IMR-90 (cell line): ENCODE measurements around the gene COL4A2. TPM values are rescaled to one million over a fixed set of nuclear protein-coding genes. Genes with fewer than 3 reads are reported as not detected.
A peak's percentile ranks its signal among the peaks of the same experiment; 100 is the strongest.

Experiments used
- ATAC-seq: fragments of 200-7000 bp; cut with Tn5 transposase; 2 replicates; pipeline ENCODE4 v1.9.1; 2020; ENCODE audit warnings: low read depth, mild to moderate bottlenecking, moderate library complexity
- BruUV-seq: library from RNA; stranded (reverse); fragments of 400-500 nt; replicated peaks from 2 replicates; lab custom pipeline; 2021; lab: Mats Ljungman, UMichigan
- CTCF ChIA-PET: fragments of 300-600 bp; formaldehyde crosslinking; extraction: SDS; loops from one replicate; lab custom pipeline; 2021; ENCODE audit warnings: antibody characterized with exemption; lab: Yijun Ruan, JAX
- POLR2A ChIA-PET: fragments of 300-600 bp; sonication (Branson Sonifier 250); formaldehyde crosslinking; loops from one replicate; lab custom pipeline; 2022; ENCODE audit warnings: antibody characterized with exemption; ENCODE audit not compliant: unreplicated experiment; lab: Charles Lee
- DNase-seq: peaks from one replicate; pipeline ENCODE4 v3.0.0; 2013
- H2AFZ ChIP-seq: replicated peaks from 2 replicates; pipeline ENCODE3; 2013; ENCODE audit warnings: low read length, mild to moderate bottlenecking; ENCODE audit not compliant: poor library complexity
- H2AK5ac ChIP-seq: 2 replicates; pipeline ENCODE4 v1.6.1; 2013; ENCODE audit warnings: low read depth, low read length, inconsistent platforms
- H2AK9ac ChIP-seq: replicated peaks from 2 replicates; pipeline ENCODE3; 2013; ENCODE audit warnings: mild to moderate bottlenecking, low read depth, low read length, moderate library complexity; ENCODE audit not compliant: poor library complexity
- H2BK120ac ChIP-seq: 2 replicates; pipeline ENCODE4 v1.6.1; 2013; ENCODE audit warnings: low read depth, low read length, inconsistent platforms
- H2BK15ac ChIP-seq: 3 replicates; pipeline ENCODE4 v1.6.1; 2013; ENCODE audit warnings: low read depth, low read length, inconsistent platforms
- H2BK20ac ChIP-seq: 2 replicates; pipeline ENCODE4 v1.6.1; 2013; ENCODE audit warnings: low read depth, mild to moderate bottlenecking, inconsistent platforms, low read length, moderate library complexity
- H2BK5ac ChIP-seq: 2 replicates; pipeline ENCODE4 v1.6.1; 2013; ENCODE audit warnings: mild to moderate bottlenecking, low read depth, low read length, inconsistent platforms; ENCODE audit not compliant: poor library complexity, severe bottlenecking
- H3K14ac ChIP-seq: replicated peaks from 2 replicates; pipeline ENCODE4 v1.6.1; 2013; ENCODE audit warnings: low read depth, low read length, inconsistent platforms
- H3K18ac ChIP-seq: 2 replicates; pipeline ENCODE4 v1.6.1; 2013; ENCODE audit warnings: low read depth, low read length, control low read depth
- H3K23ac ChIP-seq: 2 replicates; pipeline ENCODE4 v1.6.1; 2013; ENCODE audit warnings: low read depth, low read length, inconsistent platforms
- H3K27ac ChIP-seq: 2 replicates; pipeline ENCODE4 v1.5.1; 2013; ENCODE audit warnings: mild to moderate bottlenecking, control low read depth, low read length; ENCODE audit not compliant: insufficient read depth
- H3K27me3 ChIP-seq: 2 replicates; pipeline ENCODE4 v1.6.1; 2013; ENCODE audit warnings: low read length; ENCODE audit not compliant: control insufficient read depth, insufficient read depth
- H3K36me3 ChIP-seq: 2 replicates; pipeline ENCODE4 v1.6.1; 2013; ENCODE audit warnings: low read length, mixed read lengths; ENCODE audit not compliant: control insufficient read depth, insufficient read depth
- H3K4ac ChIP-seq: 2 replicates; pipeline ENCODE4 v1.6.1; 2013; ENCODE audit warnings: low read depth, low read length, inconsistent platforms
- H3K4me1 ChIP-seq: 2 replicates; pipeline ENCODE4 v1.6.1; 2013; ENCODE audit warnings: low read length, mixed read lengths; ENCODE audit not compliant: control insufficient read depth, insufficient read depth
- H3K4me2 ChIP-seq: 2 replicates; pipeline ENCODE4 v1.6.1; 2013; ENCODE audit warnings: low read depth, mild to moderate bottlenecking, control low read depth, low read length, moderate library complexity
- H3K4me3 ChIP-seq: 2 replicates; pipeline ENCODE4 v1.5.1; 2013; ENCODE audit warnings: low read depth, mild to moderate bottlenecking, control low read depth, low read length, moderate library complexity; ENCODE audit not compliant: insufficient read depth
- H3K56ac ChIP-seq: 2 replicates; pipeline ENCODE4 v1.6.1; 2013; ENCODE audit warnings: low read length, inconsistent platforms; ENCODE audit not compliant: insufficient read depth; ENCODE audit errors: extremely low read depth
- H3K79me1 ChIP-seq, 2 experiments: 2 replicates each; pipeline ENCODE4 v1.6.1; 2013; ENCODE audit warnings: low read length in 2 of 2, inconsistent platforms in 1 of 2, low read depth in 1 of 2
- H3K9ac ChIP-seq: 2 replicates; pipeline ENCODE4 v1.6.1; 2013; ENCODE audit warnings: low read depth, low read length, control low read depth
- H3K9me1 ChIP-seq: 2 replicates; pipeline ENCODE4 v1.6.1; 2013; ENCODE audit warnings: low read length, inconsistent platforms; ENCODE audit not compliant: insufficient read depth
- H3K9me3 ChIP-seq: 2 replicates; pipeline ENCODE4 v1.6.1; 2013; ENCODE audit warnings: low read length; ENCODE audit not compliant: control insufficient read depth, insufficient read depth
- H4K20me1 ChIP-seq: 2 replicates; pipeline ENCODE4 v1.6.1; 2013; ENCODE audit warnings: low read length, inconsistent platforms; ENCODE audit not compliant: insufficient read depth
- H4K5ac ChIP-seq: 2 replicates; pipeline ENCODE4 v1.6.1; 2013; ENCODE audit warnings: mild to moderate bottlenecking, low read depth, low read length, control low read depth
- H4K8ac ChIP-seq, 2 experiments: 2 replicates each; pipeline ENCODE4 v1.6.1; 2013; ENCODE audit warnings: low read depth in 2 of 2, low read length in 2 of 2, control low read depth in 1 of 2, inconsistent platforms in 1 of 2
- H4K91ac ChIP-seq: 2 replicates; pipeline ENCODE4 v1.6.1; 2013; ENCODE audit warnings: low read depth, low read length, inconsistent platforms; ENCODE audit not compliant: insufficient read depth
- BHLHE40 ChIP-seq: fragments of 150-350 bp; IDR thresholded peaks from 2 replicates; pipeline ENCODE4 v1.6.1; 2016; ENCODE audit warnings: mild to moderate bottlenecking, low read depth, low read length
- CEBPB ChIP-seq: IDR thresholded peaks from 2 replicates; pipeline ENCODE4 v1.6.1; 2012; ENCODE audit warnings: low read depth, low read length, improper control_type of control experiment
- CHD1 ChIP-seq: IDR thresholded peaks from 2 replicates; pipeline ENCODE4 v1.6.1; 2012; ENCODE audit warnings: low read depth, low read length, improper control_type of control experiment
- FOS ChIP-seq: fragments of 150-350 bp; IDR thresholded peaks from 2 replicates; pipeline ENCODE4 v1.6.1; 2016; ENCODE audit warnings: low read depth, low read length
- MAFK ChIP-seq: IDR thresholded peaks from 2 replicates; pipeline ENCODE4 v1.6.1; 2012; ENCODE audit warnings: low read depth, low read length, improper control_type of control experiment
- MAZ ChIP-seq: IDR thresholded peaks from 2 replicates; pipeline ENCODE4 v1.6.1; 2012; ENCODE audit warnings: low read depth, mild to moderate bottlenecking, low read length, improper control_type of control experiment, moderate library complexity, borderline replicate concordance
- MXI1 ChIP-seq: IDR thresholded peaks from 2 replicates; pipeline ENCODE4 v1.6.1; 2012; ENCODE audit warnings: low read depth, mild to moderate bottlenecking, low read length, moderate library complexity, borderline replicate concordance
- NFE2L2 ChIP-seq: fragments of 150-350 bp; IDR thresholded peaks from 2 replicates; pipeline ENCODE4 v1.6.1; 2016; ENCODE audit warnings: low read depth, mild to moderate bottlenecking, low read length
- POLR2A ChIP-seq: IDR thresholded peaks from 2 replicates; pipeline ENCODE4 v1.6.1; 2012; ENCODE audit warnings: mild to moderate bottlenecking, low read depth, low read length
- RAD21 ChIP-seq: IDR thresholded peaks from 2 replicates; pipeline ENCODE4 v1.6.1; 2012; ENCODE audit warnings: low read length, improper control_type of control experiment
- RCOR1 ChIP-seq: IDR thresholded peaks from 2 replicates; pipeline ENCODE4 v1.6.1; 2012; ENCODE audit warnings: mild to moderate bottlenecking, low read length, improper control_type of control experiment; ENCODE audit not compliant: insufficient replicate concordance
- RFX5 ChIP-seq: IDR thresholded peaks from 2 replicates; pipeline ENCODE4 v1.8.0; 2012; ENCODE audit warnings: low read depth, mild to moderate bottlenecking, low read length, moderate library complexity
- SMC3 ChIP-seq: fragments of 150-350 bp; IDR thresholded peaks from 2 replicates; pipeline ENCODE4 v1.6.1; 2016; ENCODE audit warnings: low read depth, mild to moderate bottlenecking, antibody characterized with exemption, low read length, moderate library complexity
- WGBS, 2 experiments: methylation state at CpG; one replicate each; pipeline versions ENCODE4 v1.1.5 to v1.1.7; 2013; ENCODE audit warnings: missing lambda C conversion rate in 2 of 2; ENCODE audit not compliant: insufficient read length in 1 of 2; ENCODE audit errors: extremely low coverage in 2 of 2; 5-methylcytosine and 5-hydroxymethylcytosine counted together
- dilution Hi-C: fragments of 300-500 bp; cut with HindIII; formaldehyde crosslinking; loops from one replicate; pipeline ENCODE4 v1.14.3; 2018; ENCODE audit warnings: low sequenced_read_pairs; ENCODE audit not compliant: unreplicated experiment
- in situ Hi-C: fragments of 300-500 bp; cut with MboI; formaldehyde crosslinking; loops from 3 replicates; pipeline ENCODE4 v1.14.3; 2019; ENCODE audit warnings: low sequenced_read_pairs, inconsistent platforms, mixed read lengths
- intact Hi-C: fragments of 100-400 bp; cut with micrococcal nuclease; formaldehyde crosslinking; loops from 2 replicates; pipeline ENCODE4 v1.10.0; 2022
- polyA plus RNA-seq, 3 experiments: library from polyadenylated mRNA; depleted of rRNA; stranded (reverse); fragments of >200 nt; gene quantifications; 2 replicates each; pipeline ENCODE4 v1.2.3, GENCODE V29; 2012; ENCODE audit warnings: low replicate concordance in 1 of 3
- total RNA-seq: library from RNA; depleted of rRNA; stranded (reverse); fragments of >200 nt; gene quantifications from 2 replicates; pipeline ENCODE4 v1.2.3, GENCODE V29; 2012
- TF ChIP-seq, protein P1 (sequence below): fragments of 150-350 bp; IDR thresholded peaks from 2 replicates; pipeline ENCODE4 v1.6.1; 2016; ENCODE audit warnings: low read depth, mild to moderate bottlenecking, low read length, moderate library complexity, borderline replicate concordance
- TF ChIP-seq, protein P2 (sequence below): conservative IDR thresholded peaks from 2 replicates; pipeline ENCODE4 v1.5.1; 2012; ENCODE audit warnings: mild to moderate bottlenecking, low read depth, low read length, improper control_type of control experiment

The COL4A2 gene
- total and polyA plus RNA-seq, 2 of the 4 experiments (the other 2 are of a cell fraction): 90.7 to 457 TPM

DNA sequence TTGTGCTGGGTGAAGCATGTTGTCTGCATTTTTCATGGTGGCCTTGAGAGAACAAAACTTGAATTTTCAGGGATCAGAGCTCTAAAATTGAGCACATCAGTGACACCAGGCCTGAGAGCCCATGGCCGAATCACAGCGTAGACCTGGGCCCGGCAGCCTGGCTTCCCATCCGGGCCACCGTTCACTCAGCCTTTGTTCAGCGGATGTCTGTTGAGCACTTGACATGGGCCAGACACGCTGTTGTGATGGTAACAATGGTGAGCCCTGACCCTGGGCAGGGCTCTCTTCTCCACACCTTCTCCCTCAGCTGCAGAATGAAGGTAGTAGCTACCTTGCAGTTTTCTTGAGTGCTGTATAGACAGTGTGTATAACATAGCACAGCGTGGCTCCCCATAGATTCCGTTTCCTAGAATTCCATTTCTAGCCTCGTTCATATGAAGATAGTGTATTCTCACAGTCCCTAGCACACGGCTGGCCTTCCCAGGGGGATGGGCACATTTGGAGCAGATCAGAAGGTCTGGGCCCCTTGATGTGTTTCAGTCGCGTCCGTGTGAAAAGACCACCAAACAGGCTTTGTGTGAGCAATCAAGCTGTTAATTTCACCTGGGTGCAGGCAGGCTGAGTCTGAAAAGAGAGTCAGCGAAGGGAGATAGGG, 179.1 kb downstream of the COL4A2 start:
- Histone ChIP-seq H3K9me3 (no peaks in the 10 kb centered on the region), H3K56ac (no peak overlapping the region), H3K23ac (no peak overlapping the region), H3K27me3 (no peaks in the 10 kb centered on the region), H2BK20ac (peak overlapping the region; percentile 21; the same call in 1 of the 2 replicates), H2AK9ac (peak overlapping the region; percentile 56), H3K18ac (peak overlapping the region; percentile 24; the same call in 1 of the 2 replicates), H3K36me3 (peaks cover 77% of the 10 kb centered on the region), H3K4me2 (no peak overlapping the region), H3K4me3 (no peak overlapping the region), H3K27ac (peak overlapping the region; percentile 53; the same call in 1 of the 2 replicates), H4K20me1 (peaks cover 10% of the 10 kb centered on the region; the same call in 1 of the 2 replicates), H2BK15ac (0 out of 3 replicates have a peak overlapping the region, but pooled peaks have one; percentile 38), H4K8ac (peak overlapping the region; percentile 1 to 26; a peak in 2 of 4 replicates), H3K9me1 (peaks cover 8% of the 10 kb centered on the region; the same call in 1 of the 2 replicates), H3K79me1 (peaks cover 18 to 33% of the 10 kb centered on the region in 2 experiments), H2BK5ac (peak overlapping the region; percentile 52), H4K5ac (peak overlapping the region; percentile 32; the same call in 1 of the 2 replicates), H2BK120ac (peak overlapping the region; percentile 10; the same call in 1 of the 2 replicates), H2AFZ (no peak overlapping the region), H3K4me1 (peaks cover 8% of the 10 kb centered on the region), H3K9ac (no peak overlapping the region), H4K91ac (peak overlapping the region; percentile 13; the same call in 1 of the 2 replicates), H2AK5ac (peak overlapping the region; percentile 58), H3K14ac (peak overlapping the region; percentile 1; the same call in 1 of the 2 replicates), H3K4ac (peak overlapping the region; percentile 68; the same call in 1 of the 2 replicates)
- ChIA-PET CTCF (no interaction called here), POLR2A (no interaction called here)
- intact Hi-C loops: no loop called here
- TF ChIP-seq NFE2L2 (no peak), POLR2A (no peak), MAZ (no peak), MXI1 (no peak), FOS (no peak), RCOR1 (no peak), BHLHE40 (no peak), CEBPB (no peak), MAFK (no peak), CHD1 (no peak), RAD21 (no peak), SMC3 (no peak), RFX5 (no peak)
- TF ChIP-seq, protein P1, sequence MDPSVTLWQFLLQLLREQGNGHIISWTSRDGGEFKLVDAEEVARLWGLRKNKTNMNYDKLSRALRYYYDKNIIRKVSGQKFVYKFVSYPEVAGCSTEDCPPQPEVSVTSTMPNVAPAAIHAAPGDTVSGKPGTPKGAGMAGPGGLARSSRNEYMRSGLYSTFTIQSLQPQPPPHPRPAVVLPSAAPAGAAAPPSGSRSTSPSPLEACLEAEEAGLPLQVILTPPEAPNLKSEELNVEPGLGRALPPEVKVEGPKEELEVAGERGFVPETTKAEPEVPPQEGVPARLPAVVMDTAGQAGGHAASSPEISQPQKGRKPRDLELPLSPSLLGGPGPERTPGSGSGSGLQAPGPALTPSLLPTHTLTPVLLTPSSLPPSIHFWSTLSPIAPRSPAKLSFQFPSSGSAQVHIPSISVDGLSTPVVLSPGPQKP: no peak
- TF ChIP-seq, protein P2, sequence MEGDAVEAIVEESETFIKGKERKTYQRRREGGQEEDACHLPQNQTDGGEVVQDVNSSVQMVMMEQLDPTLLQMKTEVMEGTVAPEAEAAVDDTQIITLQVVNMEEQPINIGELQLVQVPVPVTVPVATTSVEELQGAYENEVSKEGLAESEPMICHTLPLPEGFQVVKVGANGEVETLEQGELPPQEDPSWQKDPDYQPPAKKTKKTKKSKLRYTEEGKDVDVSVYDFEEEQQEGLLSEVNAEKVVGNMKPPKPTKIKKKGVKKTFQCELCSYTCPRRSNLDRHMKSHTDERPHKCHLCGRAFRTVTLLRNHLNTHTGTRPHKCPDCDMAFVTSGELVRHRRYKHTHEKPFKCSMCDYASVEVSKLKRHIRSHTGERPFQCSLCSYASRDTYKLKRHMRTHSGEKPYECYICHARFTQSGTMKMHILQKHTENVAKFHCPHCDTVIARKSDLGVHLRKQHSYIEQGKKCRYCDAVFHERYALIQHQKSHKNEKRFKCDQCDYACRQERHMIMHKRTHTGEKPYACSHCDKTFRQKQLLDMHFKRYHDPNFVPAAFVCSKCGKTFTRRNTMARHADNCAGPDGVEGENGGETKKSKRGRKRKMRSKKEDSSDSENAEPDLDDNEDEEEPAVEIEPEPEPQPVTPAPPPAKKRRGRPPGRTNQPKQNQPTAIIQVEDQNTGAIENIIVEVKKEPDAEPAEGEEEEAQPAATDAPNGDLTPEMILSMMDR: no peak
- no peak for DNase-seq
- in situ Hi-C loops: no loop called here
- WGBS, 2 experiments: 86% methylated on average over 5 of the region's 15 CpGs; no CpG with 5 or more reads in 1 of the 2 experiments
- BruUV-seq: no TSS peak
- ATAC-seq: peak; percentile 25
- dilution Hi-C loops: no loop called here
